Uterus (tissue), 4 donors: ENCODE measurements around the gene PSMA7. TPM values are rescaled to one million over a fixed set of nuclear protein-coding genes. Genes with fewer than 3 reads are reported as not detected.

Experiments
- DNase-seq, 2 donors: peaks; one replicate each; pipeline ENCODE4 v3.0.0-alpha.2; 2019 to 2020
- H3K27ac ChIP-seq, 2 donors: fragments of 200-600 bp; sonication (generic); 1 replicate in 1 of 2; 2 replicates in 1 of 2; pipeline ENCODE4 v1.5.1; 2016 to 2018
- H3K27me3 ChIP-seq, 2 donors: fragments of 200-600 bp; sonication (generic); one replicate each; pipeline ENCODE4 v1.5.1; 2018 to 2019; ENCODE audit warnings: control low read depth in 1 of 2
- H3K36me3 ChIP-seq, 2 donors: fragments of 200-600 bp; sonication (generic); one replicate each; pipeline ENCODE4 v1.5.1; 2019; ENCODE audit warnings: control low read depth in 1 of 2
- H3K4me1 ChIP-seq, 2 donors: fragments of 200-600 bp; sonication (generic); one replicate each; pipeline ENCODE4 v1.5.1; 2018 to 2019; ENCODE audit warnings: control low read depth in 1 of 2
- H3K4me3 ChIP-seq, 2 donors: fragments of 200-600 bp; sonication (generic); 1 replicate in 1 of 2; 2 replicates in 1 of 2; pipeline ENCODE4 v1.5.1; 2018 to 2019; ENCODE audit warnings: mild to moderate bottlenecking in 1 of 2
- H3K9me3 ChIP-seq, 2 donors: fragments of 200-600 bp; sonication (generic); one replicate each; pipeline ENCODE4 v1.5.1; 2019; ENCODE audit warnings: control low read depth in 1 of 2
- CTCF ChIP-seq, 4 experiments: fragments of 200-600 bp in 2 of 4; fragments of 450-650 bp in 2 of 4; sonication (generic) in 2 of 4; IDR thresholded peaks; one replicate each; pipeline ENCODE4 v1.5.1; 2016 to 2019; ENCODE audit warnings: antibody characterized with exemption in 4 of 4, mild to moderate bottlenecking in 2 of 4, moderate library complexity in 1 of 4
- POLR2A ChIP-seq, 2 donors: fragments of 450-650 bp; IDR thresholded peaks; one replicate each; pipeline ENCODE4 v1.6.1; 2016; ENCODE audit warnings: antibody characterized with exemption in 2 of 2, mild to moderate bottlenecking in 1 of 2, moderate library complexity in 1 of 2
- intact Hi-C: fragments of 100-400 bp; cut with DNase I; formaldehyde crosslinking; loops from one replicate; pipeline ENCODE4 v1.15.1; 2023; ENCODE audit warnings: low total_unique reads
- total RNA-seq, 4 donors: library from RNA; depleted of rRNA in 3 of 4; stranded (reverse); fragments of >200 nt in 3 of 4; gene quantifications; one replicate each; pipeline versions ENCODE4 v1.1.0 to v1.2.4, GENCODE V29; 2014 to 2023
- donor health status: DM: yes; HTN: yes; CAD: no.

The PSMA7 gene
- total RNA-seq, 4 donors from 2014 or later, result 145 to 214 (median 162) TPM

- Histone ChIP-seq H3K4me3 (no peak overlapping the region), H3K27ac (no peak overlapping the region), H3K27me3 (no peaks in the 10 kb centered on the region), H3K4me1 (peaks cover 0 to 21% of the 10 kb centered on the region in 2 donors), H3K36me3 (no peaks in the 10 kb centered on the region), H3K9me3 (no peaks in the 10 kb centered on the region)
- intact Hi-C loops, result no loop called here
- no peak for DNase-seq
- no peak for TF ChIP-seq CTCF (IDR thresholded peaks at IDR 0.05)
- TF ChIP-seq POLR2A (IDR thresholded peaks at IDR 0.05), result no peak
Observed at GRCh38 chr20:62146019-62146755, 3.0 kb upstream of the PSMA7 start.

GRCh38 chr20:62145688-62146018 is 2.5 kb upstream of the PSMA7 start:
- intact Hi-C loops, result no loop called here
- H3K4me1 ChIP-seq, result peaks cover 0 to 21% of the 10 kb centered on the region in 2 donors
- TF ChIP-seq CTCF (IDR thresholded peaks at IDR 0.05) (no peak), POLR2A (IDR thresholded peaks at IDR 0.05) (no peak)

GRCh38 chr20:62143957-62144825 is 997 bp upstream of the PSMA7 start:
- intact Hi-C loops, result no loop called here
- Histone ChIP-seq H3K36me3 (no peaks in the 10 kb centered on the region), H3K27me3 (no peaks in the 10 kb centered on the region), H3K4me1 (peaks cover 0 to 21% of the 10 kb centered on the region in 2 donors), H3K9me3 (no peaks in the 10 kb centered on the region), H3K4me3 (peak overlapping the region; percentile 44 to 90), H3K27ac (peak overlapping the region; percentile 94 to 99)
- DNase-seq, result peak; percentile 40 to 42
- TF ChIP-seq CTCF (IDR thresholded peaks at IDR 0.05), result no peak
- TF ChIP-seq POLR2A (IDR thresholded peaks at IDR 0.05), result peak in 1 of 2 donors; percentile 25

More at GRCh38 chr20:62145688-62146018, 2.5 kb upstream of the PSMA7 start:
- no peak for DNase-seq
- Histone ChIP-seq H3K4me3 (no peak overlapping the region), H3K27me3 (no peaks in the 10 kb centered on the region), H3K36me3 (no peaks in the 10 kb centered on the region), H3K9me3 (no peaks in the 10 kb centered on the region), H3K27ac (no peak overlapping the region)

- H3K4me1 ChIP-seq, result peaks cover 0 to 21% of the 10 kb centered on the region in 2 donors
- H3K4me3 ChIP-seq, result peak overlapping the region; percentile 44 to 90
- intact Hi-C loops, result no loop called here
- DNase-seq, result no peak
- H3K36me3 ChIP-seq, result no peaks in the 10 kb centered on the region
- TF ChIP-seq POLR2A (IDR thresholded peaks at IDR 0.05) (no peak), CTCF (IDR thresholded peaks at IDR 0.05) (no peak)
- H3K9me3 ChIP-seq, result no peaks in the 10 kb centered on the region
- H3K27ac ChIP-seq, result peak overlapping the region; percentile 94 to 99
- H3K27me3 ChIP-seq, result no peaks in the 10 kb centered on the region
Observed at GRCh38 chr20:62142252-62143080, 728 bp downstream of the PSMA7 start.
